ENCODE results near the gene MERTK. TPM values are rescaled to one million over a fixed set of nuclear protein-coding genes. Genes with fewer than 3 reads are reported as not detected.

The MERTK gene
- total RNA-seq, 2 experiments from 2014 or later: 0.94 to 1.4 TPM

GRCh38 chr2:111983478-111984212 lies 85.2 kb downstream of the MERTK start:
- ChIA-PET CTCF (interaction anchor here (0.6 to 1.5 kb wide), 3 partner anchors 39 to 53 kb away, joined by 3 read pairs; no protein-coding TSS in a partner anchor), POLR2A (no interaction called here)
- intact Hi-C loops (cut with DNase I, micrococcal nuclease): no loop called here
- no peaks in the 10 kb centered on the region for H3K36me3 Mint-ChIP-seq (ENCODE audit: low read depth)
- DNase-seq: no peak
- peaks cover 15% of the 10 kb centered on the region for H3K4me1 Mint-ChIP-seq
- no peak overlapping the region for H3K27ac Mint-ChIP-seq
- H3K9me3 Mint-ChIP-seq (ENCODE audit: low read depth): no peaks in the 10 kb centered on the region
- no peak for ATAC-seq
- no peaks in the 10 kb centered on the region for H3K27me3 Mint-ChIP-seq
- H3K4me3 Mint-ChIP-seq: no peak overlapping the region

DNA sequence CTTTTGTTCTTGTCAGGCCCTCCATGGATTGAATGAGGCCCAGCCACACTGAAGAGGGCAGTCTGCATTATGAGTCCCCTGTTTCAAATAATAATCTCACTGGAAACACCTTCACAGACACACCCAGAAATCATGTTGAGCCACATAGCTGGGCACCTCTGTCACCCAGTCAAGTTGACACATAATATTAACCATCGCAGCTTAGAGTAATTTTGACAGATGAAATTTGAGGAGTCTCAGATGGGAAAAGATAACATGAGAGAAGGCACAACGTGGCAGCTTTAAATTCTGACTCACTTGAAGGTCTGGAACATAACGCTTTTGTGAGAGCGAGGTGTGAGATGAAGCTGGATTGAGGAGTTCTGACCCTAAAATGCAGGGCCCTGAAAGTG lies 85.8 kb downstream of the MERTK start:
- Mint-ChIP-seq H3K9me3 (ENCODE audit: low read depth) (no peaks in the 10 kb centered on the region), H3K4me1 (peaks cover 15% of the 10 kb centered on the region), H3K36me3 (ENCODE audit: low read depth) (no peaks in the 10 kb centered on the region), H3K27ac (no peak overlapping the region), H3K4me3 (no peak overlapping the region), H3K27me3 (no peaks in the 10 kb centered on the region)
- POLR2A ChIA-PET: no interaction called here
- ATAC-seq (no peak), DNase-seq (no peak)
- CTCF ChIA-PET: interaction anchor here (0.6 to 1.5 kb wide), 3 partner anchors 40 to 54 kb away, joined by 3 read pairs; no protein-coding TSS in a partner anchor
- intact Hi-C loops (cut with DNase I, micrococcal nuclease): no loop called here

DNA sequence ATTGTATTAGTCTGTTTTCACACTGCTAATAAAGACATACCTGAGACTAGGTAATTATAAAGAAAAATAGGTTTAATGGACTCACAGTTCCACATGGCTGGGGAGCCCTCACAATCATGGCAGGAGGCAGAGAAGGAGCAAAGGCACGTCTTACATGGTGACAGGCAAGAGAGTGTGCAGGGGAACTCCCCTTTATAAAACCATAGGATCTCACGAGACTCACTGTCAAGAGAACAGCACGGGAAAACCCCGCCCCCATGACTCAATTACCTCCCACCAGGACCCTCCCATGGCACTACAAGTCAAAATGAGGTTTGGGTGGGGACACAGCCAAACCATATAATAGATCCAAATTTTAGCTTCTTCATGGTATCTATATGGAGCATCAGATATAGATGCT lies 87.1 kb downstream of the MERTK start:
- no peaks in the 10 kb centered on the region for H3K36me3 Mint-ChIP-seq (ENCODE audit: low read depth)

GRCh38 chr2:111986116-111986900 lies 87.9 kb downstream of the MERTK start:
- H3K4me1 Mint-ChIP-seq: peaks cover 15% of the 10 kb centered on the region
- ChIA-PET CTCF (interaction anchor here (0.7 to 1.9 kb wide), 4 partner anchors 11 to 91 kb away, joined by 3 to 4 read pairs (median 4); no protein-coding TSS in a partner anchor), POLR2A (no interaction called here)
- H3K9me3 Mint-ChIP-seq (ENCODE audit: low read depth): no peaks in the 10 kb centered on the region
- no peaks in the 10 kb centered on the region for H3K36me3 Mint-ChIP-seq (ENCODE audit: low read depth)
- no peak overlapping the region for H3K27ac Mint-ChIP-seq
- ATAC-seq (no peak), DNase-seq (no peak)
- H3K4me3 Mint-ChIP-seq: no peak overlapping the region
- intact Hi-C loops (cut with DNase I, micrococcal nuclease): no loop called here
- H3K27me3 Mint-ChIP-seq: no peaks in the 10 kb centered on the region

More for the DNA sequence above, 87.1 kb downstream of the MERTK start:
- H3K4me1 Mint-ChIP-seq: peaks cover 15% of the 10 kb centered on the region
- H3K27ac Mint-ChIP-seq: no peak overlapping the region
- intact Hi-C loops (cut with DNase I, micrococcal nuclease): no loop called here
- POLR2A ChIA-PET: no interaction called here
- H3K27me3 Mint-ChIP-seq: no peaks in the 10 kb centered on the region
- H3K4me3 Mint-ChIP-seq: no peak overlapping the region
- ATAC-seq (no peak), DNase-seq (no peak)
- CTCF ChIA-PET: interaction anchor here (1.4 to 1.9 kb wide), 2 partner anchors 12 to 62 kb away, joined by 3 to 4 read pairs; no protein-coding TSS in a partner anchor
- no peaks in the 10 kb centered on the region for H3K9me3 Mint-ChIP-seq (ENCODE audit: low read depth)

DNA sequence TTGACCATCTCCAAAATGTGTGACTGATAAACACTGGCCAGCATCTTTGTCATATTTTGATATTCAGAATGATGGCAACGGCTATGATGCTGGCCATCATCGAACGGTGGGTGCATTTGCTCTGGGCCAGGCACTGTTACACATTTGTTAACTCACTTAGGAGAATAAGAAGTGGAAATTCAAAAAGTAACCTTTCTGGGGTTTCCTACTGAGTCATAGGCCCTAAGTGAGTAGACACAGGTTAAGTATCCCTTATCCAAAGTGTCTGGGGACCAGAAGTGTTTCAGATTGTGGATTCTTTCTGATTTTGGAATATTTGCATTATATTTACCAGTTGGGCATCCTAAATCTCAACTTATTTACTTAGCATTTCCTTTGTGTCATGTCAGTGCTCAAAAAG lies 92.0 kb downstream of the MERTK start:
- Mint-ChIP-seq H3K27me3 (no peaks in the 10 kb centered on the region), H3K36me3 (ENCODE audit: low read depth) (no peaks in the 10 kb centered on the region), H3K9me3 (ENCODE audit: low read depth) (no peaks in the 10 kb centered on the region), H3K4me3 (no peak overlapping the region), H3K4me1 (no peaks in the 10 kb centered on the region), H3K27ac (no peak overlapping the region)
- ChIA-PET CTCF (no interaction called here), POLR2A (no interaction called here)
- ATAC-seq: no peak
- DNase-seq: no peak
- intact Hi-C loops (cut with DNase I, micrococcal nuclease): no loop called here

DNA sequence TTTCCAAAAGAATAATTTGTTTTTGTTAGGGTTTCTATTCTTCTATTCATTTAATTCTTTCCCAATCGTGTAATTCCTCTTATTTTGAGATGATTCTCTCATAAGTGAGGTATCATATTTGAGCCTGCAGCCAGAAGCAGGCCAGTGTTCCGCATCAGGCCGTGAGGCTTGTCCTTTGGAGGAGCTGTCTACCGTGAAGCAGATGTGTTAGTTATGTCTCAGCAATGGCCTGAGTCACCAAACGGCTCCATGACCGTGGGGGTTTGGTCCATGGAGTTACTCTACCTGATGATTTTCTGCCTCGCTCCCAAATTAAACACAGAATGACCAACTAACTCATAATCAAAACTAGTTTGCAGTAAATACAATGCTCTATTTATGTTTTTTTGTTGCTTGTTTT lies 92.4 kb downstream of the MERTK start:
- CTCF ChIA-PET: no interaction called here
- intact Hi-C loops (cut with DNase I, micrococcal nuclease): no loop called here
- Mint-ChIP-seq H3K9me3 (ENCODE audit: low read depth) (no peaks in the 10 kb centered on the region), H3K27me3 (no peaks in the 10 kb centered on the region), H3K27ac (no peak overlapping the region), H3K4me3 (no peak overlapping the region), H3K36me3 (ENCODE audit: low read depth) (no peaks in the 10 kb centered on the region), H3K4me1 (no peaks in the 10 kb centered on the region)
- POLR2A ChIA-PET: no interaction called here
- ATAC-seq (no peak), DNase-seq (no peak)

DNA sequence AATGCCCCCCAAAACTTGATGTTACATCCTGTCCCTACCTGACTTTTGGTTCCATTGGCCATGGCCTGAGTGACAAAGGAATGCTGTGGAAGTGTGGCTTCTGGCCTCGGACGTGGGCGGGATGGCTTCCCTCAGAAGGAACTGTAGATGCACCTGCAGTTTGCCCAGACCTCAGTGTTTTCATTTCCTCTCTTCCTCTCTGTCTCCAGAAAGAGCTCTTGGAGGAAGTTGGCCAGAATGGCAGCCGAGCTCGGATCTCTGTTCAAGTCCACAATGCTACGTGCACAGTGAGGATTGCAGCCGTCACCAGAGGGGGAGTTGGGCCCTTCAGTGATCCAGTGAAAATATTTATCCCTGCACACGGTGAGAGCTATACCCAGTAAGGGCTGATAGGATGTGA lies 95.6 kb downstream of the MERTK start:
- ATAC-seq (no peak), DNase-seq (no peak)
- ChIA-PET CTCF (interaction anchor here (0.5 kb wide), 1 partner anchor 32 kb away, joined by 3 read pairs; no protein-coding TSS in a partner anchor), POLR2A (no interaction called here)
- no peaks in the 10 kb centered on the region for H3K9me3 Mint-ChIP-seq (ENCODE audit: low read depth)
- no peaks in the 10 kb centered on the region for H3K4me1 Mint-ChIP-seq
- no peaks in the 10 kb centered on the region for H3K27me3 Mint-ChIP-seq
- intact Hi-C loops (cut with DNase I, micrococcal nuclease): no loop called here
- H3K36me3 Mint-ChIP-seq (ENCODE audit: low read depth): no peaks in the 10 kb centered on the region
- no peak overlapping the region for H3K4me3 Mint-ChIP-seq
- no peak overlapping the region for H3K27ac Mint-ChIP-seq

DNA sequence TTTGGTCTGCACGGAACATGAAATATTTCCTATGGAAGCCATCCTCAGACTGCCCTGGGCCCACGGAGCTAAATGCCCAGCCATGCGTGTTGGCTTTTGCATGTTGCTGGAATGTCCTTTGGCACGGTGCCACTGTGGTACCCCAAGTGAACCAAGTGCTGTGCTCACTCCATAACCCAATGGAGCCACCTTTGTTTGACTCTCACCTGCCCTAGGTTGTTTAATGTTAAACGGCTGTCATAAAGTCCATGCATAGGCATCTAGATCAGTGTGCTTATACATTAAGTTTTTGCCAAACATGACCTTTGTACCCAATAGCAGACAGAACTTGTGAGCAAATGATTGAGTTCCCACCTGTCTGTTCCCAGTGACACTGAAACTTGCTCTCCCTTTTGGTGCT lies 96.7 kb downstream of the MERTK start:
- no peaks in the 10 kb centered on the region for H3K4me1 Mint-ChIP-seq
- ATAC-seq (no peak), DNase-seq (no peak)
- no peak overlapping the region for H3K4me3 Mint-ChIP-seq
- H3K27ac Mint-ChIP-seq: no peak overlapping the region
- intact Hi-C loops (cut with DNase I, micrococcal nuclease): no loop called here
- no peaks in the 10 kb centered on the region for H3K27me3 Mint-ChIP-seq
- no peaks in the 10 kb centered on the region for H3K9me3 Mint-ChIP-seq (ENCODE audit: low read depth)
- CTCF ChIA-PET: no interaction called here
- H3K36me3 Mint-ChIP-seq (ENCODE audit: low read depth): no peaks in the 10 kb centered on the region
- POLR2A ChIA-PET: no interaction called here

- no peak overlapping the region for H3K4me3 Mint-ChIP-seq
- H3K36me3 Mint-ChIP-seq (ENCODE audit: low read depth): no peaks in the 10 kb centered on the region
- DNase-seq: no peak
- H3K9me3 Mint-ChIP-seq (ENCODE audit: low read depth): no peaks in the 10 kb centered on the region
- H3K27me3 Mint-ChIP-seq: no peaks in the 10 kb centered on the region
- peaks cover 4% of the 10 kb centered on the region for H3K4me1 Mint-ChIP-seq
- intact Hi-C loops (cut with DNase I, micrococcal nuclease): no loop called here
- ChIA-PET POLR2A (no interaction called here), CTCF (no interaction called here)
- no peak overlapping the region for H3K27ac Mint-ChIP-seq
- ATAC-seq: no peak
Observed at GRCh38 chr2:111999809-112000208, 101.4 kb downstream of the MERTK start.

GRCh38 chr2:112000399-112001135 lies 102.2 kb downstream of the MERTK start:
- intact Hi-C loops (cut with DNase I, micrococcal nuclease): no loop called here
- Mint-ChIP-seq H3K27me3 (no peaks in the 10 kb centered on the region), H3K4me1 (peaks cover 4% of the 10 kb centered on the region), H3K9me3 (ENCODE audit: low read depth) (no peaks in the 10 kb centered on the region), H3K27ac (no peak overlapping the region), H3K36me3 (ENCODE audit: low read depth) (no peaks in the 10 kb centered on the region), H3K4me3 (no peak overlapping the region)
- POLR2A ChIA-PET: no interaction called here
- DNase-seq (no peak), ATAC-seq (no peak)
- CTCF ChIA-PET: interaction anchor here (0.9 kb wide), 2 partner anchors 13 to 16 kb away, joined by 3 read pairs; no protein-coding TSS in a partner anchor

- Mint-ChIP-seq H3K9me3 (ENCODE audit: low read depth) (no peaks in the 10 kb centered on the region), H3K36me3 (ENCODE audit: low read depth) (no peaks in the 10 kb centered on the region), H3K27me3 (no peaks in the 10 kb centered on the region), H3K4me1 (peaks cover 4% of the 10 kb centered on the region), H3K27ac (no peak overlapping the region), H3K4me3 (no peak overlapping the region)
- intact Hi-C loops (cut with DNase I, micrococcal nuclease): no loop called here
- no peak for ATAC-seq
- DNase-seq: no peak
- POLR2A ChIA-PET: no interaction called here
- CTCF ChIA-PET: interaction anchor here (0.9 kb wide), 2 partner anchors 13 to 15 kb away, joined by 3 read pairs; no protein-coding TSS in a partner anchor
Observed at GRCh38 chr2:112001136-112001715, 102.8 kb downstream of the MERTK start.
